ENCODE measurements around the gene EML6.
A peak's percentile ranks its signal among the peaks of the same experiment; 100 is the strongest.
"Not testable (repeated sequence)": the region's sequence is repeated elsewhere in the genome, so short reads cannot be mapped to it uniquely, and the experiment has no call there.

Gene EML6

DNA sequence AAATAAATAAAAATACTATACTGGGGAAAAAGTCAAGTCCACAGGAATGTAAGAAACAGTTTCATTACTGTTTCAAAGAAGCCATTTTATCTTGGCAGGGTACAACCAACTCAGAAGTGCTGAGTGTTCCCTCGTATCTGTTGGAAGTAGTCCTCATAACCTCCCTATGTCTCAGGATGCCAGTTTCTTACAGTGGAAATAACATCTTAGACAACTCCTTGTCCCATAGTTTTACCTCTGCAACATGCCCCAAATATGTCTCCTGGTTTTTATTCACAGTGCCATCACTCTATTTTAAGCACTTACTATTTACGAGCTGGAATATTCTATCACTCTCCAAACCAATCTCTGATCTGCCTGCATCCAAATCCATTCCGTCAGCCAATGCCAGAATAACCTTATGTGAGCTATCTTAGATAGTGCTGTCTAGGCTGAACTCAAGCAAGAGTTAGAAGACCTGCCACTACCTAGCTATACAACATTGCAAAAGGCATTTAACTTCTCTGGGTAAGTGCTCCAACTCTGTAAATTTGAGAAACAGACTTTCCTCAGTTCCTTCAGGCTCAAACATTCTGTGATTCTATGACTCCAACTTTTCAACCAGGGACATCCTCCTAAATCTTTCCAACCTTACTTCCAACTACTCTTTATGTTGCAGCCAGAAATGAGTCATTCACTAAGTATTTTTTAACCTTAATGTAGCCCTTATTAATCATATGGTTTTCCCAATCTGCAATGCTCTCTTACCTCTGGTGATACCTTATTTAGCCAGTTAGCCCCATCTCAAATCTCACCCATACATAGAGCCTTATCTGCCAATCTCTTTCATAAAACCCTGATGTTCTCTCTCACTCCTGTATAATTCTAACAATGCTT lies 260.1 kb downstream of the EML6 start:
- TF ChIP-seq, protein P1, sequence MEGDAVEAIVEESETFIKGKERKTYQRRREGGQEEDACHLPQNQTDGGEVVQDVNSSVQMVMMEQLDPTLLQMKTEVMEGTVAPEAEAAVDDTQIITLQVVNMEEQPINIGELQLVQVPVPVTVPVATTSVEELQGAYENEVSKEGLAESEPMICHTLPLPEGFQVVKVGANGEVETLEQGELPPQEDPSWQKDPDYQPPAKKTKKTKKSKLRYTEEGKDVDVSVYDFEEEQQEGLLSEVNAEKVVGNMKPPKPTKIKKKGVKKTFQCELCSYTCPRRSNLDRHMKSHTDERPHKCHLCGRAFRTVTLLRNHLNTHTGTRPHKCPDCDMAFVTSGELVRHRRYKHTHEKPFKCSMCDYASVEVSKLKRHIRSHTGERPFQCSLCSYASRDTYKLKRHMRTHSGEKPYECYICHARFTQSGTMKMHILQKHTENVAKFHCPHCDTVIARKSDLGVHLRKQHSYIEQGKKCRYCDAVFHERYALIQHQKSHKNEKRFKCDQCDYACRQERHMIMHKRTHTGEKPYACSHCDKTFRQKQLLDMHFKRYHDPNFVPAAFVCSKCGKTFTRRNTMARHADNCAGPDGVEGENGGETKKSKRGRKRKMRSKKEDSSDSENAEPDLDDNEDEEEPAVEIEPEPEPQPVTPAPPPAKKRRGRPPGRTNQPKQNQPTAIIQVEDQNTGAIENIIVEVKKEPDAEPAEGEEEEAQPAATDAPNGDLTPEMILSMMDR (IDR thresholded peaks at IDR 0.05; ENCODE audit: low read depth, low read length) = no peak
- H3K4me3 ChIP-seq (ENCODE audit: low read depth, low read length) = no peak overlapping the region
- peak; percentile 56 for DNase-seq (ENCODE audit: low read depth, low spot score)
- in situ Hi-C loops (cut with HindIII; ENCODE audit: low sequenced_read_pairs) = no loop called here

DNA sequence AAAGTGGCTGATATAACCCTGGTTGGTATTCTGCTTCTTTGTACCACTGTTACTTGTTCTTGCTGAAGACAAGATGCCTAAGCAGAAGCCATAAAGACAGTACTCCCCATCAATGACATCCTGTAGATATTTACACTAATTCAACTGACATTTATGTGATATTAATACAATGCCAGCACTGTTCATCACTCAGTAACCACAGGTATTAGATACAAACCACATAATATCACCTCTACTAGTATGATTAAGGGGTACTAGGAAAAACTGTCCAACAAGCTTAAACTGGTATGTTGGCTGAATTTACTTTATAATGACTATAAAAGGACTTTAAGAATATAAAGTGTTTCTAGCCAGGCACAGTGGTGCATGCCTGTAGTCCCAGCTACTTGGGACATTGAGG lies 261.0 kb downstream of the EML6 start:
- in situ Hi-C loops (cut with HindIII; ENCODE audit: low sequenced_read_pairs) = no loop called here
- DNase-seq (ENCODE audit: low read depth, low spot score) = peak; percentile 28
- no peak overlapping the region for H3K4me3 ChIP-seq (ENCODE audit: low read depth, low read length)
- TF ChIP-seq, protein P1 (IDR thresholded peaks at IDR 0.05; ENCODE audit: low read depth, low read length) = no peak

DNA sequence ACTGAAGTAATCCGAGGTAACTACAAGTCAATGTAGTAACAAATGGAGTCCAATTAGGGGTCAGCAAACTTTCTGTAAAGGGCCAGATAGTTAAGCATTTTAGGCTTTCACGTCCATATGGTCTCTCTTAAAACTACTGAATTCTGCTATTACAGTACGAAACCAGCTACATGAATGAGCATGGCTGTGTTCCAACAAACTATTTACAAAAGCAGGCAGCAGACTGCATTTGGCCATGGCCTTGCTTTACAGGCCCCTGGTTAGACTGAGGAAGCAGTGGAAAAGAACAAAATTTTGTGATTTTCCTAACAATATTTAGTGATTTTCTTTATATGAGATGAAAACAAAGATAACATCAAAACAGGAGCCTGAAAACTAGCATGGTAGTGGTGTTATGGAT lies 262.8 kb downstream of the EML6 start:
- in situ Hi-C loops (cut with HindIII; ENCODE audit: low sequenced_read_pairs) = no loop called here
- TF ChIP-seq, protein P1 (IDR thresholded peaks at IDR 0.05; ENCODE audit: low read depth, low read length) = no peak
- no peak for DNase-seq (ENCODE audit: low read depth, low spot score)
- H3K4me3 ChIP-seq (ENCODE audit: low read depth, low read length) = no peak overlapping the region

DNA sequence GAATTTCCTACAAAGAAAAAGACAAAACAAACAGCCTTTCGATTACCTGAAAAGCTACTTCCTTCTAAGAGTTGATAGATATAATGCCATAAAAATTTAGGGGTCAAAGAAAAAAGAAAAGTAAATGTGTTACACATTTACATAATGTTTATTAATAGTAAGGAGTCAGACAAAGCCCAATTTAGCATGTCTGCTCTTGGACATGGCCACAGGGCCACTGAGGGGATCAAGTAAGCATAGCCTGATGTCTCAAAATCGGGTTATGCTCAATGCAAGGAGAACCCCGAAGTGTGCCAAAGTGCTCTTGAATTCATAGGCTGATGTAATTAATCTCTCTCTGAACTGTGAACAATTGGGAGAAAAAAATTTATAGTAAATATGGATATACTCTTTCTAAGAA lies 265.1 kb downstream of the EML6 start:
- in situ Hi-C loops (cut with HindIII; ENCODE audit: low sequenced_read_pairs) = no loop called here
- H3K4me3 ChIP-seq (ENCODE audit: low read depth, low read length) = no peak overlapping the region
- TF ChIP-seq, protein P1 (IDR thresholded peaks at IDR 0.05; ENCODE audit: low read depth, low read length) = no peak
- no peak for DNase-seq (ENCODE audit: low read depth, low spot score)

DNA sequence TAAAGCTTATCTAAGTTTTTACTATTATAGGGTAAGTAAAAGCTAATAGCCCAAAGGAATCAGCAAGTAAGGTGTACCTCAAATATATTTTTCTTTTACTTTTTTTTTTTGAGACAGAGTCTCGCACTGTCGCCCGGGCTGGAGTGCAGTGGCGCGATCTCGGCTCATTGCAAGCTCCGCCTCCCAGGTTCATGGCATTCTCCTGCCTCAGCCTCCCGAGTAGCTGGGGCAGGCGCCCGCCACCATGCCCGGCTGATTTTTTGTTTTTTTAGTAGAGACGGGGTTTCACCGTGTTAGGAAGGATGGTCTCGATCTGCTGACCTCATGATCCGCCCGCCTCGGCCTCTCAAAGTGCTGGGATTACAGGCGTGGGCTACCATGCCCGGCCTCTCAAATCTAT lies 267.2 kb downstream of the EML6 start:
- H3K4me3 ChIP-seq (ENCODE audit: low read depth, low read length); in situ Hi-C loops (cut with HindIII; ENCODE audit: low sequenced_read_pairs); DNase-seq (ENCODE audit: low read depth, low spot score): not testable (repeated sequence)

DNA sequence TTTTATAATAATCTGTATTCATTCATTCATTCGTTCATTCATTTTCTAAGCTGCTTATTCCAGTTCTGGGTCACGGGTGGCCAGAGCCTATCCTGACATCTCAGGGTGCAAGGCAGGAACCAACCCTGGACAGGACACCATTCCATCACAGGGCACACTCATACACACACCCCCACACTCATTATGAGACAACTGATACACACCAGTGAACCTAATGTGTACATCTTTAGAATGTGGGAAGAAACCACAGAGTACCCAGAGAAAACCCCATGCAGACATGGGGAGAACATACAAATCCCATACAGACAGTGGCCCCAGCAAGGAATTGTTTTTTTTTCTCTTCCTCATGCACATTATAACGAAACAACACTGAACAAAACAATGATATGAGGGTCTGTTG lies 272.1 kb downstream of the EML6 start:
- no peak for DNase-seq (ENCODE audit: low read depth, low spot score)
- TF ChIP-seq, protein P1 (IDR thresholded peaks at IDR 0.05; ENCODE audit: low read depth, low read length) = no peak
- H3K4me3 ChIP-seq (ENCODE audit: low read depth, low read length) = no peak overlapping the region
- in situ Hi-C loops (cut with HindIII; ENCODE audit: low sequenced_read_pairs) = no loop called here

DNA sequence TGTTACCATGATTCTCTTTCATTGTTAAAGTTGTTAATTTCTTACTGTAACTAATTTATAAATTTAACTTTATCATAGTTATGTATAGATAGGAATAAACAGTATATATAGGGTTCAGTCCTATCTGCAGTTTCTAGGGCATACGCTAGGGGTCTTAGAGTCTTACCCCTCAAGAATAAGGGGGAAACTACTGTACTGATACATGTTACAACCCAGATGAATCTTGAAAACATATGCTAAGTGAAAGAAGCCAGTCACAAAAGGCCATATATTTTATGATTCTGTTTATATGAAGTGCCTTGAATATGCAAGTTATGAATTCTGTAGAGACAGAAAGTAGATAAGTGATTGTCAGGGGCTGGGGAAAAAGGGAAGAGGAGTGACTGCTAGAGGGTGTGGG lies 274.4 kb downstream of the EML6 start:
- in situ Hi-C loops (cut with HindIII; ENCODE audit: low sequenced_read_pairs) = no loop called here
- H3K4me3 ChIP-seq (ENCODE audit: low read depth, low read length) = no peak overlapping the region
- DNase-seq (ENCODE audit: low read depth, low spot score) = no peak
- TF ChIP-seq, protein P1 (IDR thresholded peaks at IDR 0.05; ENCODE audit: low read depth, low read length) = peak; percentile 3

Measured in astrocyte of the spinal cord (primary cell).